Naive thymus-derived CD8-positive, alpha-beta T cell (primary cell): ENCODE results near the gene THEM5. TPM values are rescaled to one million over a fixed set of nuclear protein-coding genes. Genes with fewer than 3 reads are reported as not detected.

Source experiments
- ATAC-seq, 2 donors: fragments of 150-1000 bp; cut with Tn5 transposase in 1 of 2; sonication (Bioruptor Pico), chemical (Tn5 transposase) in 1 of 2; 1 replicate in 1 of 2; 2 replicates in 1 of 2; pipeline ENCODE4 v1.10.0; 2021; ENCODE audit warnings: mild to moderate bottlenecking in 2 of 2, moderate library complexity in 2 of 2
- POLR2A ChIA-PET: fragments of 350-600 bp; sonication (Branson Sonifier 250); formaldehyde crosslinking; loops from one replicate; lab custom pipeline; 2021; ENCODE audit warnings: antibody characterized with exemption; lab: Charles Lee
- DNase-seq, 10 donors: peaks; one replicate each; pipeline versions ENCODE4 v3.0.0 to v3.0.0-alpha.2; 2020 to 2022
- H3K27ac Mint-ChIP-seq, 10 donors: one replicate each; pipeline ENCODE4 v1.8.0; 2020 to 2022; ENCODE audit warnings: mild to moderate bottlenecking in 10 of 10, mixed read lengths in 10 of 10, moderate library complexity in 4 of 10, inconsistent platforms in 1 of 10
- H3K27me3 Mint-ChIP-seq, 5 donors: one replicate each; pipeline ENCODE4 v1.8.0; 2021 to 2022; ENCODE audit warnings: mixed read lengths in 5 of 5
- H3K36me3 Mint-ChIP-seq, 3 donors: one replicate each; pipeline ENCODE4 v1.8.0; 2020 to 2022; ENCODE audit warnings: mixed read lengths in 3 of 3, mild to moderate bottlenecking in 2 of 3, inconsistent platforms in 1 of 3
- H3K4me1 Mint-ChIP-seq, 4 donors: one replicate each; pipeline ENCODE4 v1.8.0; 2021 to 2022; ENCODE audit warnings: mixed read lengths in 4 of 4
- H3K4me3 Mint-ChIP-seq, 10 donors: one replicate each; pipeline ENCODE4 v1.8.0; 2020 to 2022; ENCODE audit warnings: mild to moderate bottlenecking in 10 of 10, mixed read lengths in 10 of 10, moderate library complexity in 6 of 10, inconsistent platforms in 1 of 10
- H3K9me3 Mint-ChIP-seq, 9 donors: one replicate each; pipeline ENCODE4 v1.8.0; 2020 to 2022; ENCODE audit warnings: mixed read lengths in 9 of 9, mild to moderate bottlenecking in 3 of 9, inconsistent platforms in 1 of 9, moderate library complexity in 1 of 9
- polyA plus RNA-seq, 3 donors: library from polyadenylated mRNA; unstranded; fragments of 300-500 nt; fragmentation: Illumina TruSeq; gene quantifications; one replicate each; pipeline ENCODE4 v1.2.3, GENCODE V29; 2021
- total RNA-seq, 8 experiments: library from RNA in 2 of 8; stranded (reverse) in 2 of 8; gene quantifications; one replicate each; pipeline ENCODE4 v1.2.3 and lab custom pipeline; 2021 to 2026

Gene THEM5
- total and polyA plus RNA-seq, 5 experiments from 2014 or later: not detected

DNA sequence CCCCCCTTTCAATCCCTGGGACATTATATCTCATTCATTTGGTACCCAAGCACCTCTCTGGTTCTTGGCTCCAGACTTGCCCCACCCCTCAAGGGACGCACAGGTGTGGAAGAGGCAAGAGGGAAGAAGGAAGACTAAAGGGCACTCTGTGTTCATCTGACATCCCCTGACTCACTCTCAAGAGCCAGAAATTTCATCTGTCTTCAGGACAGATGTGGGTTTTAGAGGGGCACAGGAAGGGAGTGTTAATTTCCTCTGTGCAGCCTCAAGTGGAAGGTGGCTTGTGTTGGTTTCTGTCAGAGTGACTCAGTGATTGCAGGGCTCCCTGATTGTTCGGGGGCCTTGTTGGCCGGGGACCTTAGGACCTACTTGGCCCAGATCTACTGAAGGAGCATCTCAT lies 16.3 kb downstream of the THEM5 start:
- peak overlapping the region; percentile 15 to 96 (median 88) for H3K27ac Mint-ChIP-seq
- ATAC-seq: peak in 1 of 2 donors; percentile 25
- POLR2A ChIA-PET: interaction anchor here (0.6 to 1.6 kb wide), 7 partner anchors 9 to 895 kb away, joined by 3 to 6 read pairs (median 3); partner anchors contain the start of genes S100A10 and TDRKH

DNA sequence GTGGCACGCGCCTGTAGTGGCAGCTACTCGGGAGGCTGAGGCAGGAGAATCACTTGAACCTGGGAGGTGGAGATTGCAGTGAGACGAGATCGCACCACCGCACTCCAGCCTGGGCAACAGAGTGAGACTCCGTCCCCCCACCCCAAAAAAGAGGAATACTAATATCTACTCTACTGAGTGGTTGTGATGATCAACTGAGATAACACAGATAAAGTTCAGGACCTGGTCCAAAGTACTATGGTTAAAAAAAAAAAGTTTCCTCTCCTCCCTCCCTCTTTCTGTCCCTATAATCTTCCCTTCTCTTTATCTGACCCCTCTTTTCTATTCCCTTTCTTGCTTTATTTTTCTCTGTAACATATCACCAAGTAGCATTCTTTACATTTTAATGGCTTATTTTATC lies 17.9 kb downstream of the THEM5 start:
- H3K4me1 Mint-ChIP-seq: peaks cover 39 to 80% (median 76%) of the 10 kb centered on the region in 4 donors
- peaks cover 0 to 2% (median 0%) of the 10 kb centered on the region in 5 donors for H3K27me3 Mint-ChIP-seq
- H3K9me3 Mint-ChIP-seq: no peaks in the 10 kb centered on the region
- no peak overlapping the region for H3K4me3 Mint-ChIP-seq
- DNase-seq: peak in 1 of 10 donors; percentile 19
- POLR2A ChIA-PET: interaction anchor here (0.6 kb wide), 1 partner anchor 76 kb away, joined by 9 read pairs; no protein-coding TSS in a partner anchor
- no peaks in the 10 kb centered on the region for H3K36me3 Mint-ChIP-seq
- no peak for ATAC-seq
- peak overlapping the region in 3 of 10 donors; percentile 26 to 84 (median 31) for H3K27ac Mint-ChIP-seq

More for the DNA sequence above, 16.3 kb downstream of the THEM5 start:
- Mint-ChIP-seq H3K9me3 (no peaks in the 10 kb centered on the region), H3K27me3 (peaks cover 0 to 2% (median 0%) of the 10 kb centered on the region in 5 donors), H3K4me1 (peaks cover 38 to 69% (median 65%) of the 10 kb centered on the region in 4 donors), H3K4me3 (peak overlapping the region; percentile 82 to 98 (median 90)), H3K36me3 (no peaks in the 10 kb centered on the region)
- DNase-seq: no peak

DNA sequence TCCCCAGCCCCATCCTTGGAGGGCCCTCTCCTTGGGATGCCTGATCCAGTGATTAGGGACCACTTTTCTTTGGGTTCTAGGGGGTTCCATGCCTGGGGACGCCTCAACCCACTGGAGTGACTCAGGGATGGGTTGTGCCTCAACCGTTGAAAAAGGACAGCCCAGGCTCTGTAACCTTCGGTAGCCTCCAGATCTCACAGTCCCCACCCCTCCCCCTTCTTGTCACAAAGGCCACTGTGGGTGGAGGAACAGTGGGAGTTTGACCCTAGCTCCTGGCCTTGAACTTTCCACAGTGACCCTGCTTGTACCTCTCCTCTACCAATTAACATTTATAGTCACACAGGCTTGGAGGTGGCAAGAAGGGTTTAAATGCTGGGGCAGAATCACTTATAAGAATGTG lies 19.3 kb downstream of the THEM5 start:
- peaks cover 42 to 79% (median 76%) of the 10 kb centered on the region in 4 donors for H3K4me1 Mint-ChIP-seq
- no peak for ATAC-seq
- POLR2A ChIA-PET: interaction anchor here (1.0 kb wide), 1 partner anchor 9 kb away, joined by 6 read pairs; no protein-coding TSS in a partner anchor

DNA sequence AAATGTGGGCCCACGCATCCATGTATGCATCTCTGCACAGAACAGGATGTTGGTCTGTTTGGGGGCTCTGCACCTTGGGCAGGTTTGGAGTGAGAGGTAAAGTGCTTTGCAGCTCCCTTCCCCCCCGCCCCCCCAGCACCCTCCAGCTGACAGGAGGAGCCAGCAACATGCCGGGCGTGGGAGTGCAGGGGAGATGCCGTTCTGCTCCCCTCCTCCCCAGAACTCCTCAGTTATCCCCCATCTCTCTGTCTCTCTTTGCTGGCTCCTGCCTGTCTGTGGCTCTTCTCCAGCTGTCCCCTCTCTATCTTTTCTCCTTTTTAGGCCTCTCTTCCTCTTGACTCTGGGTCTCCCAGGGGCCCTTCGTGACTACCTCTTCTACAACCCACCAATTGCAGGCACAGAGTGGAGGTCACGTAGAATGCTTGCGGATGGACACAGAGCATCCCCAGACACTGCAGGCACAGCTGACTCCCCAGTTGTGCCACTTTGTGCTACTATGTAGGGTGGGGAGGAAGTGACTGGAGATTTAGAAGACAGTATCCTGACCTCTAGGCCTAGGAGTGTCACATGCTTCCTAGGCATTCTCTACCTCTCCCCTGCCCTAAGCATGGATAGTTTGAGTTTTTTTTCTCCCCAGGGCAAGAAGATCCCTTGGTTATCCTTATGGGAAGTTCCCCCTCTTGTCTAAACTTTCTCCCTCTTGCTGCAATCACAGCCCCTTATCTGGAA lies 20.2 kb downstream of the THEM5 start:
- H3K4me3 Mint-ChIP-seq: peak overlapping the region in 6 of 10 donors; percentile 12 to 71 (median 48)
- H3K27me3 Mint-ChIP-seq: peaks cover 0 to 2% (median 0%) of the 10 kb centered on the region in 5 donors
- H3K36me3 Mint-ChIP-seq: no peaks in the 10 kb centered on the region
- H3K9me3 Mint-ChIP-seq: no peaks in the 10 kb centered on the region
- peak in 1 of 10 donors; percentile 45 for DNase-seq
- peaks cover 45 to 83% (median 79%) of the 10 kb centered on the region in 4 donors for H3K4me1 Mint-ChIP-seq
- POLR2A ChIA-PET: no interaction called here
- H3K27ac Mint-ChIP-seq: peak overlapping the region; percentile 13 to 90 (median 77)
- ATAC-seq: peak in 1 of 2 donors; percentile 31

More for the DNA sequence above, 19.3 kb downstream of the THEM5 start:
- Mint-ChIP-seq H3K4me3 (peak overlapping the region in 2 of 10 donors; percentile 52 to 58), H3K27ac (peak overlapping the region in 2 of 10 donors; percentile 43 to 90), H3K36me3 (no peaks in the 10 kb centered on the region), H3K27me3 (peaks cover 0 to 2% (median 0%) of the 10 kb centered on the region in 5 donors), H3K9me3 (no peaks in the 10 kb centered on the region)
- DNase-seq: peak in 1 of 10 donors; percentile 23

DNA sequence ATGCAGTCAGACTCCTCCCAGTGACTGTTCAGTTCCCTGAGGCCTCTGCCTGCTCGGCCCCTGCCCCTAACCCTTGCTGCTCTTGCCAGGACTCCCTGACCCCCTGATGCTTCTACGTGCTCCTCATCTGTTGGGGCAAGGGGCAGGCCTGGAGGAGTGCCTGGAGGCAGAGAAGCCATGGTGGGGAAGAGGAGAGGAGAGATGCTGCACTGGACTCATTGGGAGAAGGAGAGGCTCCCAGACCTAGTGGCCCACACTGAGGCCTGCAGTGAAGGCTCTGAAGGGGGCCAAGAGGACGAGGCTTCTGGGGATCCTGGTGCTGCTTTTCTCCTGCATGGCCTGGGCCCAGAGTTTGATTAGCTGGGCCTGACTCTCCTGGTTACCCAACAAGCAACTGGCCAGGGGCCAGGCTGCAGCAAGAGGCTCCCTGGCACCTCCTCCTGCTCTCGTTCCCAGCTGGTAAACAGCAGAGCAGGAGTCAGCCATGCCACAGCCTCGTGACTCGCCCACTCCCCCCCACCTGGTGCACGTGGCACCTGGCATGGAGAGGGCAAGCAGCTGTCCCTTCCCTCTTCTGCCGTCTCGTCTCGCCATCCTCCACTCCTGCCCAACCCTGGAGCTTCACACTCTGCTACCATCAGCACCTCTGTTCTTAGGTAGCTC lies 21.1 kb downstream of the THEM5 start:
- peak in 1 of 10 donors; percentile 53 for DNase-seq
- Mint-ChIP-seq H3K4me1 (peaks cover 45 to 86% (median 82%) of the 10 kb centered on the region in 4 donors), H3K36me3 (no peaks in the 10 kb centered on the region), H3K9me3 (no peaks in the 10 kb centered on the region), H3K4me3 (peak overlapping the region in 2 of 10 donors; percentile 2 to 49), H3K27ac (peak overlapping the region in 9 of 10 donors; percentile 37 to 90 (median 85)), H3K27me3 (peaks cover 0 to 2% (median 0%) of the 10 kb centered on the region in 5 donors)
- ATAC-seq: no peak
- POLR2A ChIA-PET: interaction anchor here (0.6 kb wide), 1 partner anchor 404 kb away, joined by 3 read pairs; no protein-coding TSS in a partner anchor

DNA sequence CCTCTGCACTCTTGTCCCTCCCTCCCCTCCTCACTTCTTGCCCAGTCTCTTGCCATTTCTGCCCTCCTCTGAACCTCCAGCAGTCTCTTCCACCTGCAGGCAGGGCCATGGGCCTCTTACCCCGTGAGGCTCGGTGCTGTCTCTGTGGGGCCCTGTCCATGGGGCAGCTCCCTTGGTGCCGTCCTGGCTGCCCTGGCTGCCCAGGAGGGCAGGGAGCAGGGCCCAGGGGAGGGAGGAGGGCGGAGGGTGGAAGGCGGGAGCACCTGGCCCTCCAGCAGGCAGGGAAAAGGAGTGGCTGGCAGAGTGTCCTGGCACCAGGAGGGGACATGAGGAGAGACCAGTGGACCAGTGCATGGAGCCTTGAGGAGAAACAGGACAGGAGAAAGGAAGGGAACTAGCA lies 21.9 kb downstream of the THEM5 start, which contains the start of gene RORC:
Gene RORC (minus strand): TSS at position 198 of the 400 bp plus-strand sequence. CDS start 38 bp downstream, at position 160.
- Mint-ChIP-seq H3K36me3 (no peaks in the 10 kb centered on the region), H3K4me1 (peaks cover 39 to 78% (median 74%) of the 10 kb centered on the region in 4 donors), H3K4me3 (peak within 1 kb of the TSS in 6 of 10 donors; percentile 29 to 60 (median 40)), H3K27ac (peak within 1 kb of the TSS in 9 of 10 donors; percentile 25 to 90 (median 85)), H3K9me3 (no peaks in the 10 kb centered on the region), H3K27me3 (peaks cover 0 to 2% (median 0%) of the 10 kb centered on the region in 5 donors)
- peak in 1 of 10 donors; percentile 52 for DNase-seq
- POLR2A ChIA-PET: no interaction called here
- no peak for ATAC-seq

DNA sequence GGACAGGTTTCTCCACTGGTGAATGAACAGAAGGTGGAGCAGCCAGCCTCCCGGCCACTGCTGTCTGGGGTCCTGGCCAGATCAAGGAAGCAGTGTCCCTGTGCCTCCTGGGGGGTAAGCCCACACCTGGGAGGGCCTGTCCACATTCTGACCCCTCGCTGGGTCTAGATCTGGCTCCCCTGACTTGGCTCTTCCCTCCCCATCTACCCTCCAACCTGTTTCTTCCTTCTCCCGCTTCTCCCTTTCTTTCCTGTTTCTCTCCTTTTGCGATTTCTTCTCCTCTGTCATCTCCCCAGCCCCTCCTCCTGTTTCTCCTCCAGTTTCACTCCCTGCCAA lies 22.3 kb downstream of the THEM5 start:
- POLR2A ChIA-PET: no interaction called here
- Mint-ChIP-seq H3K27ac (peak overlapping the region in 5 of 10 donors; percentile 29 to 90 (median 71)), H3K27me3 (no peaks in the 10 kb centered on the region), H3K4me1 (peaks cover 36 to 78% (median 73%) of the 10 kb centered on the region in 4 donors), H3K9me3 (no peaks in the 10 kb centered on the region), H3K4me3 (peak overlapping the region in 1 of 10 donors; percentile 29), H3K36me3 (no peaks in the 10 kb centered on the region)
- DNase-seq: no peak
- ATAC-seq: no peak

DNA sequence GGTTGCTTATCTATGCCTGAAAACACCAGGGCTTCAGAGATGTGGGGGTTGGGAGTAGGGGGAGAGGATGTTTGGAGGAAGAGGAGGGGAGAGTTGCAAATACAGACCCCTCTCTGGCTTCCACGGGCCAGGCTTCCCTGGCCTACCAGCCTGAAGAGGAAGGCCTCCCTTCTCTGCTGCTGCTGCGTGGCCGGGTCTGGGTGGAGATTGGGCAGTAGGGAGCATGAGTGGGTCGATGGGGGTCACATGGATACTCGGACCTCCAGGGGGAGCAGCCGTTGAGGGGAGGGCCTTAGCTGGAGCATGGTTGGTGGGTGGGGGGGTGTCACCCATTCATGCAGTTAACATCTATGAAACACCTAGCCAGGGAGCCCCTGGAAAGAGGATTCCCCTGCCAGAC lies 23.5 kb downstream of the THEM5 start:
- Mint-ChIP-seq H3K4me3 (peak overlapping the region in 7 of 10 donors; percentile 26 to 89 (median 62)), H3K9me3 (no peaks in the 10 kb centered on the region), H3K4me1 (peaks cover 36 to 83% (median 75%) of the 10 kb centered on the region in 4 donors), H3K27me3 (no peaks in the 10 kb centered on the region), H3K27ac (peak overlapping the region in 9 of 10 donors; percentile 56 to 91 (median 81)), H3K36me3 (no peaks in the 10 kb centered on the region)
- ATAC-seq (no peak), DNase-seq (no peak)
- POLR2A ChIA-PET: interaction anchor here (0.6 kb wide), 1 partner anchor 76 kb away, joined by 3 read pairs; no protein-coding TSS in a partner anchor

DNA sequence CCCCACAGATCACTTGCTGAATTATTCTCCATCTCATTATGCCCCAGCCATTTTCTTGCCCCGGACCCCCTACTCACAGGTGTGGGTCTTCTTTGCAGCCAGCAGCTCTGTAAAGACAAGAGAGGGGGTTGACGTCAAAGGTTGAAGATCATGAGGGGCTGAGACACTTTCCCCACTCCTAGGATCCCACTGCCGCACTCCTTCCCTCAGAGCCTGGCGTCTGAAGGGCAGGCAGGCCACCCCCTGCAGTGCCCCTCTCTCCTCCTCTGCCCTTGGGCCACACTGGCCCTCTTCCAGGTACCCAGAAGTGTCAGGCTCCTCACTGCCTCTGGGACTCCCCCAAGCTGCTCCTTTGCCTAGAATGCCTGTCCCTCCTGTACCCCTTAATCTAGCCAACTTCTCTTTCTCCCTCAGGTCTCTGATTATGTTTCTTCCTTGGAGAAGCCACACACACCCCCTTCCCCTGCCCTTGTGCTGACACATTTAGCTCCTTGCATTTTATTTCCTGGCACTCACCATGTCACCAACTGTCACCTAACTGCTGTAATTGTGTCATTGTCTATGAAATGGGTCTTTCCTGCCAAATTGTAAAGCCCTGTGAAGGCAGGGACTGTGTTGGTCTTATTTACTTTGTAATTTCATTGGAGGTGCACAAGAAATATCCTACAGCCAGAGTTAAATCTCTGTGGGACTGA lies 24.0 kb downstream of the THEM5 start:
- DNase-seq: peak in 1 of 10 donors; percentile 24
- no peaks in the 10 kb centered on the region for H3K36me3 Mint-ChIP-seq
- H3K27me3 Mint-ChIP-seq: no peaks in the 10 kb centered on the region
- H3K4me1 Mint-ChIP-seq: peaks cover 36 to 84% (median 73%) of the 10 kb centered on the region in 4 donors
- peak overlapping the region in 9 of 10 donors; percentile 55 to 89 (median 68) for H3K4me3 Mint-ChIP-seq
- ATAC-seq: no peak
- H3K27ac Mint-ChIP-seq: peak overlapping the region; percentile 64 to 91 (median 84)
- no peaks in the 10 kb centered on the region for H3K9me3 Mint-ChIP-seq
- POLR2A ChIA-PET: interaction anchor here (0.9 kb wide), 1 partner anchor 9 kb away, joined by 3 read pairs; no protein-coding TSS in a partner anchor

DNA sequence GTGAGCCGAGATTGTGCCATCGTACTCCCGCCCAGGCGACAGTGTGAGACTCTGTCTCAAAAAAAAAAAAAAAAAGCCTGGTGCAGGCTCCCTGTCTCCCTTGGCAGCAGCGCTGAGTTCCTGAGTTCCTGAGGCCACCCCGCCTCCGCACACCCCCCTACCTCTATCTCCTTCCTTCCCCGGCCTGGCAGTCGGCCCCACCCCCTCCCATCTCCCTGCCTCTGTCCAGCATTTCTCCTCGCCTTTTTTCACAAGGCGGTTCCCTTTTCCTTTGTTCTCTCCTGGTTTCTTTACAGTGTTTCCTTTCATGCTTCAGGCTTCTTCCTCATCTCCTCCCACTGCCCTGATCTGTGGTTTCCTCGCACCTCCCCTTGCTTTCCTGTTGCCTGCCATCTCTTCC lies 24.6 kb downstream of the THEM5 start:
- H3K27ac Mint-ChIP-seq: peak overlapping the region; percentile 64 to 91 (median 79)
- no peaks in the 10 kb centered on the region for H3K27me3 Mint-ChIP-seq
- peaks cover 37 to 80% (median 67%) of the 10 kb centered on the region in 4 donors for H3K4me1 Mint-ChIP-seq
- DNase-seq: peak in 1 of 10 donors; percentile 30
- peak overlapping the region in 9 of 10 donors; percentile 55 to 89 (median 68) for H3K4me3 Mint-ChIP-seq
- POLR2A ChIA-PET: interaction anchor here (0.9 to 1.2 kb wide), 2 partner anchors 8 kb away, joined by 3 to 6 read pairs; no protein-coding TSS in a partner anchor
- H3K36me3 Mint-ChIP-seq: no peaks in the 10 kb centered on the region
- peak in 1 of 2 donors; percentile 26 for ATAC-seq
- no peaks in the 10 kb centered on the region for H3K9me3 Mint-ChIP-seq

DNA sequence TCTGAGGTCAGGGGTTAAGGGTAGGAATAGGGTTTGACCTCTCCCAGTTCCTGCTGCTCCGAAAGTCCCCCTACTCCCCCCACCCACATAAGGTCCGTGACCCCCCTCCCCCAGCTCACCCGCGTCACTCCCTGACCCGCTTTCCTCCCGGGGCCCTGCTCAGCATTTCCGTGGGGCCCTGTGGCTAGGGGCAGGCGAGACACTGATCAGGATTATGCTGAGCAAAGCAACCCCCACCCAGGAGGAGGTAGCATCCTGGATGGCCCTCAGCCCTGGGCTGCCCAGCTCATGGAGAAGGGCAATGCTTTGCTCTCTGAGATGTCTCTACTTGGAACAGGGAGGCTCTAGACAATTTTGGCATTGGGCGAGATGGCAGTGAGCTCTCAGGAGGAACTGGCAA lies 25.7 kb downstream of the THEM5 start:
- ATAC-seq: no peak
- peak in 1 of 10 donors; percentile 34 for DNase-seq
- Mint-ChIP-seq H3K27ac (peak overlapping the region in 8 of 10 donors; percentile 5 to 91 (median 54)), H3K27me3 (no peaks in the 10 kb centered on the region), H3K9me3 (no peaks in the 10 kb centered on the region), H3K4me3 (peak overlapping the region in 7 of 10 donors; percentile 42 to 74 (median 56)), H3K36me3 (no peaks in the 10 kb centered on the region), H3K4me1 (peaks cover 30 to 69% (median 58%) of the 10 kb centered on the region in 4 donors)
- POLR2A ChIA-PET: interaction anchor here (0.7 to 1.6 kb wide), 3 partner anchors 9 to 696 kb away, joined by 4 to 6 read pairs (median 5); no protein-coding TSS in a partner anchor
